Activated T-cell treated with anti-CD3 and anti-CD28 coated beads for 1 hour (primary cell): ENCODE results near the gene ATP5PD.

Experiments used
- DNase-seq: peaks from one replicate; pipeline ENCODE4 v3.0.0-alpha.2; 2020; ENCODE audit warnings: low read depth

ATP5PD gene

GRCh38 chr17:75046407-75047289 is at the start of gene ATP5PD, which contains the start of gene KCTD2:
TSS of gene ATP5PD (minus strand) at chr17:75046969. CDS start at chr17:75042650, 4,319 bp downstream.
TSS of gene KCTD2 (plus strand) at chr17:75047225. CDS start at chr17:75047251, 26 bp downstream.
- peak; percentile 87 for DNase-seq

GRCh38 chr17:75096082-75096625 is 49.4 kb upstream of the ATP5PD start:
- DNase-seq, result no peak

GRCh38 chr17:75094871-75095399 is 48.2 kb upstream of the ATP5PD start:
- DNase-seq, result no peak

DNA sequence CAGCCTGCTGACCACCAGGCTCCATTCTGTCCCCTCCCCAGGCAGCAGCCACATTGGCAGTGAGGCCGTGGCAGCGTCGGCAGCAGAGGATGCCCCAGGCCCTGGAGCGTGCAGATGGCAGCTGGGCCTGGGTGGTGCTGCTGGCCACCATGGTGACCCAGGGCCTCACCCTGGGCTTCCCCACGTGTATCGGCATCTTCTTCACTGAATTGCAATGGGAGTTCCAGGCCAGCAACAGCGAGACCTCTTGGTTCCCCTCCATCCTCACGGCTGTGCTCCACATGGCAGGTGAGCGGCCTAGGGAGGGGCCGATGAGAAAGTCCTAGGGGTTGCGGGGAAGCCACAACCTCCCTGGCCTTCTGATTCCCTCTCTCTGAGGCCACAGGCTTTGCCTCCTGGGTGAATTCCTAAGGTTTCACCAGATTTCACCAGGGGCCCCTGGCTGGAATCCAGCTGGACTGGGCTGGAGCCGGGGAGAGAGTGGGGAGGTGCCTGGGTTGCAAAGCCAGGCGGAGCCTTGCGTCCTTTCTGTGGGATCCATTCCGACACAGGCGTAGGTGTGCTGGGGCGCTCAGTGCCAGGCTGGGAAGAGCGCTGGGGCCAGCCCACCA is 46.9 kb upstream of the ATP5PD start:
- DNase-seq, result no peak

DNA sequence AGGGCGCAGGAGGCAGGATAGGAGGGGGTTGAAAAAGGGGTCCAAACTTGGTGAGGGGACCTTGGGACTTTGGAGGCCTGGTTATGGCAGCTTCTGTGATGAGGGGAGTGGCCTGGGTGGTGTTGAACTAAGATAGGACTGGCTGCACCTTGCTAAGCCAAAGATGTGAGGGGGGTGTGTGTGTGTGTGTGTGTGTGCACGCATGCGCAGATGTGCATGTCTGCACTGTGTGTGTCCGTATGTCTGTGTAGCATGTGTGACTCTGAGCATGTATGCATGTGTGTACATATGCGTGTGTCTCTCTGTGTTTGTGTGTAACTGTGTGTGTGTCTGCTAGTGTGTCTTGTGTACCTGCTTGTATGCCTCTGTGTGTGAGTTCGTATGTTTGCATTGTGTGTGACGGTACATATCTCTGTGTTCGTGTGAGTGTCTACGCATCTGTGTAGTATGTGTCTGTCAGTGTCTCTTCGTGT is 45.1 kb upstream of the ATP5PD start:
- no peak for DNase-seq

DNA sequence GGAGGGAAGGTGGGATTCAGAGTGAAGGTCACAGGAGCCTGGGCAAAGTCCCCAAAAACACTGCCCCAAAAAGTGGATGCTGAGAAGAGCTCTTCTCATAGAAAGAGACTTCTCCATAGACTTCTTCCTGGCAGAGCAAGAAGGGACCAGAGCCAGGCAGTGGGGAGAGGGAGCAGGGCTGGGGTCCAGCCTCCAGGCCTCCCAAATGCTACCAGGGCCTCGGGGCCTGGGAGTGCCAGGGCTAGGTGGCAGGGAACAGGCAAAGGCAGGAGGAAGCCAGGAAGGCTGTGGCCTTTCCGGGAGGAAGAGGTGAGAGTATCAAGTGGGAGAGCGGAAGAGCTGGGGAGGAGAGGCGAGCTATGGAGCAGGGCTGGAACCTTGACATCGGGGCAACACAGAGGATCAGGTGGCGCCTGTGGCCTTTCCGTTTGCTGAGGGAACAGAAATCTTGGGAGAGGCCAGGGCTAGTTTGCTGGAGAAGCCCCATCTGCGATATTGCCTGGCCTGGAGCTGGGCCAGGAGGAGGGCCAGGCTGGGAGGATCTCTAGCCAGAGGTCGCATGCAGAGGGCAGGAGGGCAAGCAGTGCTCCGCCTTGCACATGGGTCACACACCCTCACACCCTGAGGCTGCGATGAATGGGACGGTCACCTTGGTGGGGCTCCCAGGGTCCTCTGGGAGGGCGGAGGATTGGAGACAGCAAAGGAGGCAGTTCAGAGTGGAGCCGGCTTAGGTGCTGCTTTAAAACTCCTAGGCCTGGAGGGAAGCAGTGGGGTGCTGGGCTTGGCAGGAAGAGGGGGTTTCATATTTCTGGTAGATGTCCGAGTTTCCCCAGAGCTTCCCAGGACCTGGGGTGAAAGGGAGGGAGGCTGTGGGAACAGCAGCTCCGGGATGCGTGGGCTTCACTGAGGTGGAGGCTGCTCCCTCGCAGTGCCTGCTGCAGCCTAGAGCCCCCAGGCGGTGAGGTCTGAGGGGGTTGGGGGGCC is 44.4 kb upstream of the ATP5PD start:
- DNase-seq, result no peak

GRCh38 chr17:75088465-75089417 is 42.0 kb upstream of the ATP5PD start:
- no peak for DNase-seq

GRCh38 chr17:75087558-75088453 is 41.0 kb upstream of the ATP5PD start, which contains the start of gene SLC16A5:
TSS of gene SLC16A5 (plus strand) at chr17:75087954. CDS start at chr17:75093637, 5,683 bp downstream.
- peak; percentile 38 for DNase-seq

GRCh38 chr17:75087182-75087557 is 40.4 kb upstream of the ATP5PD start:
- DNase-seq, result no peak

DNA sequence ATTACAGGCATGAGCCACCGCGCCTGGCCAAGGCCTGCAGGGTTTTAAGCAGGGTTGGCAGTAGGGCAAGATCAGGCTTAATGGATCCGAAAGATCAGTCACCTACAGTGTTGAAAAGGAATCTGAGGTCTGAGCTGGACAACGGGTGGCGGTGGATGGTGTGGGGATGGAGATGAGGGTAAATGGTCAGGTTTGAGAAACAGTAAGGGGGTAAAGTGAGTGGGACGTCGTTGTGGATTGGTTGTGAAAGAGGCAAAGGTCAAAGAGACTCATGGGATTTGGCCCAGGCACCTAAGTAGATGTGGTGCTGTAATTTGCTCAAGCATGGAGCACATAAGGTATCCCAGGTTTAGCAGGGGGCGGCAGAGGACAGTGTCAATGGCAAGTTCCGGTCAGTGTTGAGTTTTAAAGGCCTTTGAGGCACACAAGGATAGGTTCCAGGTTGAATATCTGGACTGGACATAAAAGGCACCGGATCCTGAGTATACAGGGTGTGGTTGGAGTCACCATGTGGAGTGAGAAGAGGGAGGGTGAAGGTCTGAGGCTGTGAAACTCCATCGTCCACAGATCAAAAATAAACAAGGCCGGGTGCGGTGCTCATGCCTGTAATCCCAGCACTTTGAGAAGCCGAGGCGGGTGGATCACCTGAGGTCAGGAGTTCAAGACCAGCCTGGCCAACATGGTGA is 39.9 kb upstream of the ATP5PD start:
- DNase-seq, result no peak

- DNase-seq, result no peak
Observed at GRCh38 chr17:75084039-75084660, 37.4 kb upstream of the ATP5PD start.

DNA sequence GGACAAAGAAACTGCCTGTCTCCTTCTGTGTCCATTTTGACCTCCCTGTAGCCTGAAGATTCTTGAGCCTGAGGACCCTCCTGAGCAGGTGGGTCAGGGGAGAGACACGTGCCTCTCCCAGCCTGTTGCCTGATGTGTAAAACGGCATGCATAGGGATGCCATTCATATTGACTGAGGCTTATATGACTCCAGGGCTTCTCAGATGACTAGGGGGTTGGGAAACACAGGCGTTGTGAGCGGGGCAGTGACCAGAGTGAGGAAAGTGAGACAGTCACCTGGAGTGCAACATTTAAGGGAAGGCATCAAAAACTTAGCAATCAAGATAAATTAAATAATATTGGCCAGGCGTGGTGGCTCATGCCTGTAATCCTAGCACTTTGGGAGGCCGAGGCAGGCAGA is 35.9 kb upstream of the ATP5PD start:
- DNase-seq, result no peak

- DNase-seq, result no peak
Observed at GRCh38 chr17:75081611-75082540, 35.1 kb upstream of the ATP5PD start.

GRCh38 chr17:75079023-75079373 is 32.2 kb upstream of the ATP5PD start:
- no peak for DNase-seq

- no peak for DNase-seq
Observed at GRCh38 chr17:75078284-75079022, 31.7 kb upstream of the ATP5PD start.
